ENCODE data around the gene PIP5K1C. TPM values are rescaled to one million over a fixed set of nuclear protein-coding genes. Genes with fewer than 3 reads are reported as not detected.

The PIP5K1C gene
- total RNA-seq, 4 donors from 2014 or later = 25.4 to 91.1 (median 36.4) TPM

GRCh38 chr19:3707868-3708206 lies 7.6 kb upstream of the PIP5K1C start:
- no peak for TF ChIP-seq POLR2AphosphoS5 (IDR thresholded peaks at IDR 0.05)
- no peak for TF ChIP-seq CTCF (IDR thresholded peaks at IDR 0.05)
- Histone ChIP-seq H3K4me1 (peaks cover 0 to 37% (median 23%) of the 10 kb centered on the region in 4 donors), H3K4me3 (peak overlapping the region in 3 of 4 donors; percentile 49 to 53 (median 50)), H3K9me3 (no peaks in the 10 kb centered on the region), H3K27ac (peak overlapping the region; percentile 91 to 95 (median 92)), H3K27me3 (no peaks in the 10 kb centered on the region), H3K36me3 (no peaks in the 10 kb centered on the region)
- no peak for DNase-seq
- in situ Hi-C loops (cut with MboI; ENCODE audit: low pct_ligation_motif_present in 1 of 4, low pct_unique_long_range_greater_than_20kb in 1 of 4, low sequenced_read_pairs in 3 of 4) (no loop called here), intact Hi-C loops (cut with DNase I; ENCODE audit: low total_unique reads) (loop anchor here (10.0 kb wide), 1 partner anchor 163 kb away; no protein-coding TSS in a partner anchor)
- WGBS, 2 donors (ENCODE audit: low coverage in 1 of 2) = 64% methylated on average over 12 of the region's 12 CpGs; no CpG with 5 or more reads in 1 of the 2 donors

- no peak for TF ChIP-seq POLR2A (IDR thresholded peaks at IDR 0.05)
- no peak for TF ChIP-seq POLR2AphosphoS5 (IDR thresholded peaks at IDR 0.05)
- TF ChIP-seq EP300 (IDR thresholded peaks at IDR 0.05; ENCODE audit: low read depth) = no peak
- TF ChIP-seq CTCF (IDR thresholded peaks at IDR 0.05) = no peak
- no peak for DNase-seq
- H3K4me3 ChIP-seq = no peak overlapping the region
- peaks cover 10 to 31% (median 26%) of the 10 kb centered on the region in 4 donors for H3K4me1 ChIP-seq
- 17 to 20% methylated on average over 1 of the region's 1 CpG for WGBS, 2 donors (ENCODE audit: low coverage in 1 of 2)
- no peaks in the 10 kb centered on the region for H3K9me3 ChIP-seq
- intact Hi-C loops (cut with DNase I; ENCODE audit: low total_unique reads) = loop anchor here (10.0 kb wide), 1 partner anchor 156 kb away; no protein-coding TSS in a partner anchor
- H3K36me3 ChIP-seq = no peaks in the 10 kb centered on the region
- in situ Hi-C loops (cut with MboI; ENCODE audit: low pct_ligation_motif_present in 1 of 4, low pct_unique_long_range_greater_than_20kb in 1 of 4, low sequenced_read_pairs in 3 of 4) = loop anchor here in 1 of 4 donors (5.0 kb wide), 1 partner anchor 39 kb away; no protein-coding TSS in a partner anchor
- no peak overlapping the region for H3K27ac ChIP-seq
- H3K27me3 ChIP-seq = no peaks in the 10 kb centered on the region
These were observed 932 bp upstream of the PIP5K1C start for GRCh38 chr19:3701200-3701599.

GRCh38 chr19:3699741-3700241 lies 477 bp downstream of the PIP5K1C start:
- Histone ChIP-seq H3K27me3 (no peaks in the 10 kb centered on the region), H3K9me3 (no peaks in the 10 kb centered on the region), H3K4me1 (peaks cover 10 to 28% (median 20%) of the 10 kb centered on the region in 4 donors), H3K36me3 (no peaks in the 10 kb centered on the region), H3K4me3 (peak overlapping the region; percentile 69 to 99 (median 94)), H3K27ac (peak overlapping the region; percentile 84 to 93 (median 87))
- WGBS, 2 donors (ENCODE audit: low coverage in 1 of 2) = 0% methylated on average over 15 of the region's 43 CpGs; no CpG with 5 or more reads in 1 of the 2 donors
- DNase-seq = no peak
- intact Hi-C loops (cut with DNase I; ENCODE audit: low total_unique reads) = loop anchor here (1.0 to 10.0 kb wide), 2 partner anchors 31 to 155 kb away; no protein-coding TSS in a partner anchor
- no peak for TF ChIP-seq CTCF (IDR thresholded peaks at IDR 0.05)
- TF ChIP-seq POLR2AphosphoS5 (IDR thresholded peaks at IDR 0.05) = no peak
- no peak for TF ChIP-seq POLR2A (IDR thresholded peaks at IDR 0.05)
- TF ChIP-seq EP300 (IDR thresholded peaks at IDR 0.05; ENCODE audit: low read depth) = no peak
- in situ Hi-C loops (cut with MboI; ENCODE audit: low pct_ligation_motif_present in 1 of 4, low pct_unique_long_range_greater_than_20kb in 1 of 4, low sequenced_read_pairs in 3 of 4) = loop anchor here in 1 of 4 donors (5.0 kb wide), 1 partner anchor 37 kb away; no protein-coding TSS in a partner anchor

- TF ChIP-seq CTCF (IDR thresholded peaks at IDR 0.05) (no peak), POLR2AphosphoS5 (IDR thresholded peaks at IDR 0.05) (peak in 2 of 3 donors; percentile 16 to 43), POLR2A (IDR thresholded peaks at IDR 0.05) (peak; percentile 33), EP300 (IDR thresholded peaks at IDR 0.05; ENCODE audit: low read depth) (no peak)
- intact Hi-C loops (cut with DNase I; ENCODE audit: low total_unique reads) = no loop called here
- Histone ChIP-seq H3K4me3 (peak overlapping the region; percentile 69 to 99 (median 94)), H3K27ac (peak overlapping the region; percentile 84 to 93 (median 87)), H3K27me3 (no peaks in the 10 kb centered on the region), H3K9me3 (no peaks in the 10 kb centered on the region), H3K36me3 (no peaks in the 10 kb centered on the region), H3K4me1 (peaks cover 10 to 28% (median 20%) of the 10 kb centered on the region in 4 donors)
- peak; percentile 50 for DNase-seq
- in situ Hi-C loops (cut with MboI; ENCODE audit: low pct_ligation_motif_present in 1 of 4, low pct_unique_long_range_greater_than_20kb in 1 of 4, low sequenced_read_pairs in 3 of 4) = no loop called here
- WGBS, 2 donors (ENCODE audit: low coverage in 1 of 2) = 11% methylated on average over 28 of the region's 34 CpGs; no CpG with 5 or more reads in 1 of the 2 donors
These were observed 1.1 kb downstream of the PIP5K1C start for GRCh38 chr19:3698974-3699740.
